ENCODE measurements around the gene TNFRSF18. TPM values are rescaled to one million over a fixed set of nuclear protein-coding genes. Genes with fewer than 3 reads are reported as not detected.

TNFRSF18 gene
- polyA plus RNA-seq, 1 donor (not counting 4 experiments of a cell fraction or from before 2014, with no cell fraction given): 0.21 TPM

- H3K9me1 ChIP-seq (ENCODE audit: control insufficient read depth, extremely low read depth, insufficient read depth, low read length): no peaks in the 10 kb centered on the region
- dilution Hi-C loops (cut with MboI; ENCODE audit: extremely low pct_ligation_motif_present, low sequenced_read_pairs): no loop called here
- peaks cover 4% of the 10 kb centered on the region for H3K9me3 ChIP-seq (ENCODE audit: control insufficient read depth, low read depth, low read length)
- no peak overlapping the region for H3K4me2 ChIP-seq (ENCODE audit: control insufficient read depth, extremely low read depth, insufficient read depth, low read depth, low read length)
- H3K4me1 ChIP-seq (ENCODE audit: control insufficient read depth, extremely low read depth, insufficient read depth, low read length): peaks cover 8% of the 10 kb centered on the region
- no peaks in the 10 kb centered on the region for H3K27me3 ChIP-seq (ENCODE audit: control insufficient read depth, extremely low read depth, insufficient read depth, low read length)
- H3K79me2 ChIP-seq (ENCODE audit: control insufficient read depth, insufficient read depth, low read length): peaks cover 76% of the 10 kb centered on the region
- no peak overlapping the region for H2AFZ ChIP-seq (ENCODE audit: control insufficient read depth, low read length)
- no peak for TF ChIP-seq EZH2 (IDR thresholded peaks at IDR 0.05; ENCODE audit: low read length)
- TF ChIP-seq, protein P1, sequence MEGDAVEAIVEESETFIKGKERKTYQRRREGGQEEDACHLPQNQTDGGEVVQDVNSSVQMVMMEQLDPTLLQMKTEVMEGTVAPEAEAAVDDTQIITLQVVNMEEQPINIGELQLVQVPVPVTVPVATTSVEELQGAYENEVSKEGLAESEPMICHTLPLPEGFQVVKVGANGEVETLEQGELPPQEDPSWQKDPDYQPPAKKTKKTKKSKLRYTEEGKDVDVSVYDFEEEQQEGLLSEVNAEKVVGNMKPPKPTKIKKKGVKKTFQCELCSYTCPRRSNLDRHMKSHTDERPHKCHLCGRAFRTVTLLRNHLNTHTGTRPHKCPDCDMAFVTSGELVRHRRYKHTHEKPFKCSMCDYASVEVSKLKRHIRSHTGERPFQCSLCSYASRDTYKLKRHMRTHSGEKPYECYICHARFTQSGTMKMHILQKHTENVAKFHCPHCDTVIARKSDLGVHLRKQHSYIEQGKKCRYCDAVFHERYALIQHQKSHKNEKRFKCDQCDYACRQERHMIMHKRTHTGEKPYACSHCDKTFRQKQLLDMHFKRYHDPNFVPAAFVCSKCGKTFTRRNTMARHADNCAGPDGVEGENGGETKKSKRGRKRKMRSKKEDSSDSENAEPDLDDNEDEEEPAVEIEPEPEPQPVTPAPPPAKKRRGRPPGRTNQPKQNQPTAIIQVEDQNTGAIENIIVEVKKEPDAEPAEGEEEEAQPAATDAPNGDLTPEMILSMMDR (optimal IDR thresholded peaks at IDR 0.05 in 1 of 3, IDR thresholded peaks at IDR 0.05 in 1 of 3, conservative IDR thresholded peaks at IDR 0.05 in 1 of 3; ENCODE audit: extremely low read depth in 1 of 3, insufficient read depth in 2 of 3, low read length in 3 of 3): no peak
- no peak overlapping the region for H3K4me3 ChIP-seq (ENCODE audit: control insufficient read depth in 2 of 3, extremely low read depth in 1 of 3, insufficient read depth in 2 of 3, low read depth in 1 of 3, low read length in 3 of 3)
- no peak overlapping the region for H3K27ac ChIP-seq (ENCODE audit: control insufficient read depth, insufficient read depth, low read length)
- no peak overlapping the region for H3K9ac ChIP-seq (ENCODE audit: control insufficient read depth, extremely low read depth, insufficient read depth, low read length)
- FAIRE-seq (no peak), DNase-seq (ENCODE audit: low read depth, low spot score) (no peak)
- H3K36me3 ChIP-seq (ENCODE audit: control insufficient read depth in 2 of 2, extremely low read depth in 1 of 2, insufficient read depth in 2 of 2, low read length in 2 of 2): peaks cover 14 to 32% of the 10 kb centered on the region in 2 experiments
- peaks cover 5% of the 10 kb centered on the region for H4K20me1 ChIP-seq (ENCODE audit: control insufficient read depth, extremely low read depth, insufficient read depth, low read length)
Measured at GRCh38 chr1:1228187-1228586, 21.8 kb upstream of the TNFRSF18 start.

DNA sequence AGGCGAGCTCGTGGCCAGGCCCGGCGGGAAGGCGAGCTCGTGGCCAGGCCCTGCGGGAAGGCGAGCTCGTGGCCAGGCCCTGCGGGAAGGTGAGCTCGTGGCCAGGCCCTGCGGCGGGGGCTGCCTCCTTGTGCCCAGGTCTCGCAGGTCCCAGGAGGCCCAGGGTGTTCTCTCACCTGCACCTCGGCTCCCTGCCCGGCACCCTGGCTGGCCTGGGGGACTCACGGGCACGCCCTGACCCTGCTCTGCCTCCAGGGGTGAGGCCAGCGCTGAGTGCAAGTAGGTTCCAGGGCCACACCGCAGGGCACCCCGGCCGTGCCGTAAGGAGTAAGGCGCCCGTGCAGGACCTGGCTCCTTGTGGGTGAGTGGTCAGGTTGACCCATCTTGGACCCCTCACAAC is 21.0 kb upstream of the TNFRSF18 start:
- Histone ChIP-seq H2AFZ (ENCODE audit: control insufficient read depth, low read length) (no peak overlapping the region), H4K20me1 (ENCODE audit: control insufficient read depth, extremely low read depth, insufficient read depth, low read length) (peaks cover 5% of the 10 kb centered on the region), H3K4me2 (ENCODE audit: control insufficient read depth, extremely low read depth, insufficient read depth, low read depth, low read length) (no peak overlapping the region), H3K4me3 (ENCODE audit: control insufficient read depth in 2 of 3, extremely low read depth in 1 of 3, insufficient read depth in 2 of 3, low read depth in 1 of 3, low read length in 3 of 3) (no peak overlapping the region), H3K9me3 (ENCODE audit: control insufficient read depth, low read depth, low read length) (no peaks in the 10 kb centered on the region), H3K4me1 (ENCODE audit: control insufficient read depth, extremely low read depth, insufficient read depth, low read length) (peaks cover 8% of the 10 kb centered on the region), H3K9ac (ENCODE audit: control insufficient read depth, extremely low read depth, insufficient read depth, low read length) (no peak overlapping the region), H3K9me1 (ENCODE audit: control insufficient read depth, extremely low read depth, insufficient read depth, low read length) (no peaks in the 10 kb centered on the region), H3K27me3 (ENCODE audit: control insufficient read depth, extremely low read depth, insufficient read depth, low read length) (no peaks in the 10 kb centered on the region), H3K79me2 (ENCODE audit: control insufficient read depth, insufficient read depth, low read length) (peaks cover 70% of the 10 kb centered on the region), H3K36me3 (ENCODE audit: control insufficient read depth in 2 of 2, extremely low read depth in 1 of 2, insufficient read depth in 2 of 2, low read length in 2 of 2) (peaks cover 22 to 36% of the 10 kb centered on the region in 2 experiments), H3K27ac (ENCODE audit: control insufficient read depth, insufficient read depth, low read length) (no peak overlapping the region)
- dilution Hi-C loops (cut with MboI; ENCODE audit: extremely low pct_ligation_motif_present, low sequenced_read_pairs): no loop called here
- TF ChIP-seq, protein P1 (optimal IDR thresholded peaks at IDR 0.05 in 1 of 3, IDR thresholded peaks at IDR 0.05 in 1 of 3, conservative IDR thresholded peaks at IDR 0.05 in 1 of 3; ENCODE audit: extremely low read depth in 1 of 3, insufficient read depth in 2 of 3, low read length in 3 of 3): no peak
- TF ChIP-seq EZH2 (IDR thresholded peaks at IDR 0.05; ENCODE audit: low read length): no peak
- FAIRE-seq (no peak), DNase-seq (ENCODE audit: low read depth, low spot score) (no peak)

All from keratinocyte (primary cell).